Glutamatergic neuron (in vitro differentiated cells): ENCODE results near the gene PRKD2. TPM values are rescaled to one million over a fixed set of nuclear protein-coding genes. Genes with fewer than 3 reads are reported as not detected.

Experiments
- DNase-seq: peaks from one replicate; pipeline ENCODE4 v3.0.0; 2022
- H3K27ac Mint-ChIP-seq: one replicate; pipeline ENCODE4 v1.8.0; 2020; ENCODE audit warnings: mild to moderate bottlenecking, mixed read lengths, inconsistent platforms; ENCODE audit not compliant: unreplicated experiment
- H3K27me3 Mint-ChIP-seq: one replicate; pipeline ENCODE4 v1.8.0; 2020; ENCODE audit warnings: mild to moderate bottlenecking, moderate library complexity, mixed read lengths, inconsistent platforms; ENCODE audit not compliant: unreplicated experiment
- H3K36me3 Mint-ChIP-seq: one replicate; pipeline ENCODE4 v1.8.0; 2020; ENCODE audit warnings: mild to moderate bottlenecking, mixed read lengths, inconsistent platforms; ENCODE audit not compliant: unreplicated experiment
- H3K4me1 Mint-ChIP-seq: one replicate; pipeline ENCODE4 v1.8.0; 2020; ENCODE audit warnings: mild to moderate bottlenecking, low read depth, mixed read lengths, inconsistent platforms; ENCODE audit not compliant: unreplicated experiment
- H3K4me3 Mint-ChIP-seq: one replicate; pipeline ENCODE4 v1.8.0; 2020; ENCODE audit warnings: mild to moderate bottlenecking, mixed read lengths, inconsistent platforms; ENCODE audit not compliant: unreplicated experiment
- H3K9me3 Mint-ChIP-seq: one replicate; pipeline ENCODE4 v1.8.0; 2020; ENCODE audit warnings: mild to moderate bottlenecking, moderate library complexity, mixed read lengths, inconsistent platforms; ENCODE audit not compliant: unreplicated experiment
- CTCF ChIP-seq: fragments of 200-600 bp; sonication (generic); IDR thresholded peaks from one replicate; pipeline ENCODE4 v1.5.0; 2021; ENCODE audit not compliant: partially characterized antibody, unreplicated experiment
- total RNA-seq: library from RNA; stranded (reverse); fragmentation: NEBNext Ultra II Directional; extraction: Animal tissue kit (Norgen Biotek cat#: 25700); gene quantifications from one replicate; pipeline ENCODE4 v1.2.1, GENCODE V29; 2021; ENCODE audit not compliant: unreplicated experiment

Gene PRKD2
- total RNA-seq, 1 donor from 2014 or later = 54.7 TPM

GRCh38 chr19:46634656-46635218, 82.2 kb downstream of the PRKD2 start:
- DNase-seq = peak; percentile 70
- Mint-ChIP-seq H3K4me3 (peak overlapping the region; percentile 80), H3K4me1 (peaks cover 28% of the 10 kb centered on the region), H3K9me3 (peaks cover 9% of the 10 kb centered on the region), H3K27ac (peak overlapping the region; percentile 95), H3K36me3 (no peaks in the 10 kb centered on the region), H3K27me3 (peaks cover 10% of the 10 kb centered on the region)
- no peak for TF ChIP-seq CTCF

- Mint-ChIP-seq H3K4me3 (peak overlapping the region; percentile 82), H3K27me3 (peaks cover 10% of the 10 kb centered on the region), H3K9me3 (peaks cover 10% of the 10 kb centered on the region), H3K4me1 (peaks cover 28% of the 10 kb centered on the region), H3K27ac (peak overlapping the region; percentile 91), H3K36me3 (no peaks in the 10 kb centered on the region)
- peak; percentile 94 for DNase-seq
- TF ChIP-seq CTCF = no peak
These were observed 82.8 kb downstream of the PRKD2 start for GRCh38 chr19:46634045-46634655.

GRCh38 chr19:46633130-46633529, 83.8 kb downstream of the PRKD2 start:
- no peak for TF ChIP-seq CTCF
- H3K9me3 Mint-ChIP-seq = peaks cover 10% of the 10 kb centered on the region
- H3K27me3 Mint-ChIP-seq = peaks cover 12% of the 10 kb centered on the region
- H3K4me3 Mint-ChIP-seq = peak overlapping the region; percentile 82
- H3K4me1 Mint-ChIP-seq = peaks cover 28% of the 10 kb centered on the region
- peak overlapping the region; percentile 22 for H3K27ac Mint-ChIP-seq
- H3K36me3 Mint-ChIP-seq = no peaks in the 10 kb centered on the region
- DNase-seq = no peak

GRCh38 chr19:46631481-46631880, 85.4 kb downstream of the PRKD2 start:
- peak; percentile 76 for DNase-seq
- peaks cover 13% of the 10 kb centered on the region for H3K9me3 Mint-ChIP-seq
- H3K4me1 Mint-ChIP-seq = peaks cover 28% of the 10 kb centered on the region
- H3K27me3 Mint-ChIP-seq = peaks cover 12% of the 10 kb centered on the region
- H3K4me3 Mint-ChIP-seq = peak overlapping the region; percentile 82
- no peaks in the 10 kb centered on the region for H3K36me3 Mint-ChIP-seq
- no peak for TF ChIP-seq CTCF
- peak overlapping the region; percentile 91 for H3K27ac Mint-ChIP-seq

GRCh38 chr19:46630586-46631205, 86.2 kb downstream of the PRKD2 start:
- Mint-ChIP-seq H3K9me3 (peaks cover 11% of the 10 kb centered on the region), H3K36me3 (no peaks in the 10 kb centered on the region), H3K4me1 (peaks cover 28% of the 10 kb centered on the region), H3K27ac (peak overlapping the region; percentile 91), H3K27me3 (peaks cover 11% of the 10 kb centered on the region), H3K4me3 (peak overlapping the region; percentile 82)
- no peak for DNase-seq
- no peak for TF ChIP-seq CTCF
